ENCODE results near the gene GGTLC2. TPM values are rescaled to one million over a fixed set of nuclear protein-coding genes. Genes with fewer than 3 reads are reported as not detected.
"Not testable (repeated sequence)": the region's sequence is repeated elsewhere in the genome, so short reads cannot be mapped to it uniquely, and the experiment has no call there.

The GGTLC2 gene
- total RNA-seq, 6 experiments from 2014 or later = not detected

DNA sequence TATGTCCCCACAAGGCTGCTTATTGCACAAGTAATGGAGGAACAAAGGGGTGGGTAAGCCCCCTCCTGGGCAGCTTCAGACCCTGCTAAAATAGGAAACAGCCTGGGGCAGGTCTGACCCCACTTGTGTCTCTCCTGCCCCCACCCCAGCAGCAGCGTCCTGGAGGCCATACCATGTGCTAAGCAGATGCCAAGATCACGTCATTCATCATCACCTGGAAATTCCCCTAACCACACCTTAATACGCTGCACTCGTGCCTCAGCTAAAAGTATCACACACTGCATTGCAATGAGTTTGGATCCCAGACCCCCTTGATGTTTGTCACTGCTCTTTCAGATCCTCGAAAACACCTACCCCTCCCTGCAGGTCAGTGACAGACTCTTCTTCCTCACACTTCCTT lies 27.8 kb upstream of the GGTLC2 start:
- Mint-ChIP-seq H3K27me3 (ENCODE audit: insufficient read depth) (peaks cover 18% of the 10 kb centered on the region), H3K4me1 (ENCODE audit: low read depth) (no peaks in the 10 kb centered on the region), H3K9me3 (no peaks in the 10 kb centered on the region), H3K27ac (no peak overlapping the region), H3K36me3 (ENCODE audit: low read depth) (no peaks in the 10 kb centered on the region), H3K4me3 (no peak overlapping the region)
- TF ChIP-seq CTCF (IDR thresholded peaks at IDR 0.05) = no peak
- no peak for DNase-seq

- H3K27ac Mint-ChIP-seq = no peak overlapping the region
- H3K4me3 Mint-ChIP-seq = no peak overlapping the region
- H3K9me3 Mint-ChIP-seq = no peaks in the 10 kb centered on the region; the same call in 1 of the 2 replicates
- no peaks in the 10 kb centered on the region for H3K36me3 Mint-ChIP-seq (ENCODE audit: low read depth)
- peaks cover 18% of the 10 kb centered on the region for H3K27me3 Mint-ChIP-seq (ENCODE audit: insufficient read depth)
- DNase-seq = no peak
- no peak for TF ChIP-seq CTCF (IDR thresholded peaks at IDR 0.05)
- H3K4me1 Mint-ChIP-seq (ENCODE audit: low read depth) = no peaks in the 10 kb centered on the region
Observed at GRCh38 chr22:22618448-22618847, 26.0 kb upstream of the GGTLC2 start.

- Mint-ChIP-seq H3K9me3 (no peaks in the 10 kb centered on the region; the same call in 1 of the 2 replicates), H3K4me1 (ENCODE audit: low read depth) (no peaks in the 10 kb centered on the region), H3K27me3 (ENCODE audit: insufficient read depth) (peaks cover 18% of the 10 kb centered on the region), H3K36me3 (ENCODE audit: low read depth) (no peaks in the 10 kb centered on the region), H3K4me3 (no peak overlapping the region), H3K27ac (no peak overlapping the region)
- TF ChIP-seq CTCF (IDR thresholded peaks at IDR 0.05) = no peak
- no peak for DNase-seq
Observed at GRCh38 chr22:22618923-22619322, 25.5 kb upstream of the GGTLC2 start.

DNA sequence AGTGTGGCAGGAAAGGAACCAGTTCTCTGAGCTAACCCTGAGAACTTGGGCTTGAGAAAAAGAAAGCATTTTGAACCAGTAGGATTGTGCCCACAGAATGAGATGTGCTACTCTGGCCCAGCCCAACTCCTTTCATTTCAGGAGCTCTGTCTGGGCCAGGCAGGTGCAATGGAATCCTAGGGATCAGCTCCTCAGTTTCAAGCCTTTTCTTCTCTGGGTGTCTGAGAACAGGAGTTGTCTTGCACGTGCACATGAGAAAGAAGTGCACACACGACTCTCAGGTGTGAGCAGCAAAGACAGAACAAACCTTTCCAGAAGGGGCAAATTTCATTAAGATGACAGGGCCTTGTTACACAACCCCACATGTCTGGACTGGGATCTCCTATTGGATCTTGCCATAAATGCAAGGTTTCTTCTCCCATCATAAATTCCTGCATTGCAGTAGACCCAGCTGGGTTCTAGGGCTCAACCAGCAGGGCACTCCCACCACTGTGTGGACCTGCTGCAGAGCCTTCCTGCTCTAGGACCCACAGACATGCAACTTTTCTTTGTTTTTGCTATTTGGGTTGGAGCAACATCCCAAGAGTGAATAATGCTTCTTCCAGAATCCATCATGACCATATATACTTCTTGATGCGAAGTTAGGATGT lies 24.5 kb upstream of the GGTLC2 start:
- Mint-ChIP-seq H3K9me3 (peaks cover 4% of the 10 kb centered on the region; the same call in 1 of the 2 replicates), H3K4me1 (ENCODE audit: low read depth) (no peaks in the 10 kb centered on the region), H3K36me3 (ENCODE audit: low read depth) (no peaks in the 10 kb centered on the region), H3K4me3 (no peak overlapping the region), H3K27ac (no peak overlapping the region), H3K27me3 (ENCODE audit: insufficient read depth) (peaks cover 13% of the 10 kb centered on the region)
- no peak for DNase-seq
- TF ChIP-seq CTCF (IDR thresholded peaks at IDR 0.05) = no peak

DNA sequence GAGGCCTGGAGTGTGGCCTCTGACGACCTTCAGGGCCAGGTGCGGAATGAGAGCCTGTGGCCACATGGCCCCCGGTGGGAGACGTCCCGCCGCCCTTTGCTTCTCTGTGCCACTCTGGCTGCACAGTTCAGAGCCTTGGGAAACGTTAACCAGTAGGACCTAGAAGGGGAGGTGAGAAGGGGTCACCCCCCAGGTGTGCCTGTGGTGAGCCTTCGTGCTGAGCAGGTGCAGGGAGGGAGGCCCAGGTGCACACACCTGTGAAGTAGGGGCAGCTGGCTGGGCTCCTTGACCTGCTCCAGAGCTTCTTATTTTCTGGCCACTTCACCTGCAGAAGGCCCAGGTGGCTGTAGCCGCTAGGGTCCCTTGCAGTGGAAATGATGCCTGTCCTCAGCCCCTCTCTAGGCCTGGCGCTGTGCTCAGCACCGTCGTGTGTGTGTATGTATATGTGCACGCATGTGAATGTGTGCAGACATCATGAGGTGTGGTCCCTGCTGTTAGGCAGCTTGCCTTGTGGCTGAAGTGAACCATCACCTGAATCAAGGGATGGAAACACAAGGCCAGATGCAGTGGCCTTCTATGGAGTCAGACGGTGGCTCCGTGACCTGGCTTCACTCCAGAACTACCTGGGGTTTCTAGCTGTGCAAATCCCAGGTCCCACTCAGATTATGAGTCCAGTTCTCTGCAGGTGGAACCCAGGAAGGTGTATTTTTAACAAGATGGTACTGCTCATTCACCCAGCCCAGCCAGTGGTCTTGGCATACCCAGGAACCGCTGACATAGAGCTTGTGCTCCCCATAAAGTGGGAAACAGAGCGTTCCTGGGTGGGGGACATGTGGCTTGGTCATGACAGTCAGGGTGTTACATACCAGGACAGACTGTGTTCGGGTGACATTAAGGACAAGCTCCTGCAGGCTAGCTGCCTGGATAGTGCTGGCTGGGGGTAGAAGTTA lies 15.6 kb upstream of the GGTLC2 start:
- H3K27me3 Mint-ChIP-seq (ENCODE audit: insufficient read depth); H3K4me1 Mint-ChIP-seq (ENCODE audit: low read depth); H3K36me3 Mint-ChIP-seq (ENCODE audit: low read depth); DNase-seq; H3K4me3 Mint-ChIP-seq; H3K9me3 Mint-ChIP-seq; H3K27ac Mint-ChIP-seq: not testable (repeated sequence)

DNA sequence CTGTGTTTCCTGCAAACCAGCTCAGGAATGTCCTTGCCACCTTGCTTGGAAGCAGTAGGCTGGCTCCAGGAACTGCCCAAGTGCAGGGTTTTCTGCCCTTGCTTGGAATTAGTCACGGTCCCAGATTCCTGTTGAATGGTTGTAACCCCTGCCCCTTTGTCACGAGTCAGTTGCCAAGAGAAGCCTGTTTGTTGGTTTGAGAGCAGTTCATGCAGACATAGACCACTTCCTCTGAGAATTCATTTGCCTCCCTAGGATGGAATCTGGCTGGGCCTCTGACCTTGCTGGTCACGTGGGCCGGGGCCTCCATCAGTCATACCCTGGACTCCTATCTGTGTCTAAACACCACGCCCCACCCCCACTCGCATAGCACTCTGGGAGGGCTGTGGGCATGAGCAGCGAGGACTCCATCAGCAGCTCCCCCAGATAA lies 13.2 kb upstream of the GGTLC2 start:
- H3K27ac Mint-ChIP-seq; H3K4me1 Mint-ChIP-seq (ENCODE audit: low read depth); H3K9me3 Mint-ChIP-seq; DNase-seq; H3K4me3 Mint-ChIP-seq; H3K27me3 Mint-ChIP-seq (ENCODE audit: insufficient read depth); H3K36me3 Mint-ChIP-seq (ENCODE audit: low read depth): not testable (repeated sequence)

- H3K4me1 Mint-ChIP-seq (ENCODE audit: low read depth); DNase-seq; H3K4me3 Mint-ChIP-seq; H3K27ac Mint-ChIP-seq; H3K27me3 Mint-ChIP-seq (ENCODE audit: insufficient read depth); H3K36me3 Mint-ChIP-seq (ENCODE audit: low read depth); H3K9me3 Mint-ChIP-seq: not testable (repeated sequence)
Observed at GRCh38 chr22:22632226-22632625, 12.2 kb upstream of the GGTLC2 start.

- DNase-seq = not testable (repeated sequence)
Observed at GRCh38 chr22:22633533-22633932, 10.9 kb upstream of the GGTLC2 start.

More at GRCh38 chr22:22633533-22633932, 10.9 kb upstream of the GGTLC2 start:
- not testable (repeated sequence) for H3K4me1 Mint-ChIP-seq (ENCODE audit: low read depth); H3K4me3 Mint-ChIP-seq; H3K36me3 Mint-ChIP-seq (ENCODE audit: low read depth); H3K27ac Mint-ChIP-seq; H3K9me3 Mint-ChIP-seq; H3K27me3 Mint-ChIP-seq (ENCODE audit: insufficient read depth)
